Activated naive CD4-positive, alpha-beta T cell treated with anti-CD3 and anti-CD28 coated beads for 36 hours (primary cell): ENCODE measurements around the gene ZC3H10. TPM values are rescaled to one million over a fixed set of nuclear protein-coding genes. Genes with fewer than 3 reads are reported as not detected.

Source experiments
- CTCF ChIA-PET: fragments of 350-600 bp; sonication (Branson Sonifier 250); formaldehyde crosslinking; loops from one replicate; lab custom pipeline; 2021; ENCODE audit warnings: antibody characterized with exemption; lab: Charles Lee
- DNase-seq: peaks from one replicate; pipeline ENCODE4 v3.0.0-alpha.2; 2020
- H3K27ac Mint-ChIP-seq: one replicate; pipeline ENCODE4 v1.8.0; 2021; ENCODE audit warnings: mild to moderate bottlenecking, mixed read lengths
- H3K27me3 Mint-ChIP-seq: one replicate; pipeline ENCODE4 v1.8.0; 2021; ENCODE audit warnings: low read depth, mixed read lengths
- H3K36me3 Mint-ChIP-seq: one replicate; pipeline ENCODE4 v1.8.0; 2021; ENCODE audit warnings: low read depth, mixed read lengths
- H3K4me1 Mint-ChIP-seq: one replicate; pipeline ENCODE4 v1.8.0; 2021; ENCODE audit warnings: low read depth, mixed read lengths
- H3K4me3 Mint-ChIP-seq: one replicate; pipeline ENCODE4 v1.8.0; 2021; ENCODE audit warnings: mild to moderate bottlenecking, moderate library complexity, mixed read lengths
- H3K9me3 Mint-ChIP-seq: one replicate; pipeline ENCODE4 v1.8.0; 2021; ENCODE audit warnings: mixed read lengths
- intact Hi-C: fragments of 100-400 bp; cut with micrococcal nuclease; formaldehyde crosslinking; loops from one replicate; pipeline ENCODE4 v1.15.1; 2023
- total RNA-seq, 2 experiments: library from RNA; stranded (reverse); gene quantifications; one replicate each; pipeline ENCODE4 v1.2.3, GENCODE V29; 2021

ZC3H10 gene
- total RNA-seq, 2 experiments from 2014 or later = 6.4 to 6.6 TPM

GRCh38 chr12:56165369-56165768 lies 47.3 kb downstream of the ZC3H10 start:
- H3K4me3 Mint-ChIP-seq = no peak overlapping the region
- peaks cover 49% of the 10 kb centered on the region for H3K36me3 Mint-ChIP-seq
- H3K9me3 Mint-ChIP-seq = no peaks in the 10 kb centered on the region

GRCh38 chr12:56169229-56169759 lies 51.2 kb downstream of the ZC3H10 start:
- H3K4me3 Mint-ChIP-seq = no peak overlapping the region
- intact Hi-C loops = no loop called here
- H3K27ac Mint-ChIP-seq = peak overlapping the region; percentile 33
- CTCF ChIA-PET = interaction anchor here (0.6 to 0.7 kb wide), 2 partner anchors 42 to 115 kb away, joined by 3 to 4 read pairs; no protein-coding TSS in a partner anchor
- peaks cover 46% of the 10 kb centered on the region for H3K36me3 Mint-ChIP-seq
- no peak for DNase-seq
- H3K27me3 Mint-ChIP-seq = no peaks in the 10 kb centered on the region
- no peaks in the 10 kb centered on the region for H3K4me1 Mint-ChIP-seq
- H3K9me3 Mint-ChIP-seq = no peaks in the 10 kb centered on the region

More at GRCh38 chr12:56165369-56165768, 47.3 kb downstream of the ZC3H10 start:
- DNase-seq = no peak
- CTCF ChIA-PET = interaction anchor here (0.6 to 2.1 kb wide), 2 partner anchors 24 to 97 kb away, joined by 3 to 6 read pairs; partner anchors contain the start of gene SMARCC2
- peaks cover 15% of the 10 kb centered on the region for H3K4me1 Mint-ChIP-seq
- no peak overlapping the region for H3K27ac Mint-ChIP-seq
- no peaks in the 10 kb centered on the region for H3K27me3 Mint-ChIP-seq
- intact Hi-C loops = no loop called here

GRCh38 chr12:56172839-56173238 lies 54.8 kb downstream of the ZC3H10 start:
- Mint-ChIP-seq H3K36me3 (peaks cover 47% of the 10 kb centered on the region), H3K4me3 (no peak overlapping the region), H3K4me1 (no peaks in the 10 kb centered on the region), H3K27me3 (no peaks in the 10 kb centered on the region), H3K27ac (no peak overlapping the region), H3K9me3 (no peaks in the 10 kb centered on the region)
- intact Hi-C loops = no loop called here
- DNase-seq = no peak
- CTCF ChIA-PET = interaction anchor here (1.0 kb wide), 1 partner anchor 55 kb away, joined by 3 read pairs; the partner anchor contains the start of gene ZC3H10

Other genes with a start within 250 kb of the ZC3H10 start
- 10 to 100 TPM; 18.8 to 19.3 TPM for gene PYM1, start 190.4 kb upstream of the ZC3H10 start, total RNA-seq
- gene DGKA, start 187.1 kb upstream of the ZC3H10 start, total RNA-seq = 100 to 1,000 TPM; 285 to 331 TPM
- 1 to 10 TPM; 1.2 to 1.5 TPM for gene PMEL, start 152.2 kb upstream of the ZC3H10 start, total RNA-seq
- gene CDK2, start 151.4 kb upstream of the ZC3H10 start, total RNA-seq = 100 to 1,000 TPM; 121 to 126 TPM
- gene RAB5B, start 144.2 kb upstream of the ZC3H10 start, total RNA-seq = 10 to 100 TPM; 33.2 to 35.7 TPM
- 1 to 10 TPM; 1.7 to 2.2 TPM for gene SUOX, start 121.0 kb upstream of the ZC3H10 start, total RNA-seq
- gene IKZF4, start 97.2 kb upstream of the ZC3H10 start, total RNA-seq = 1 to 10 TPM; 7.5 to 8.2 TPM
- 10 to 100 TPM; 31.0 to 37.3 TPM for gene RPS26, start 76.3 kb upstream of the ZC3H10 start, total RNA-seq
- 1 to 10 TPM; 1.0 to 1.9 TPM for gene ERBB3, start 38.1 kb upstream of the ZC3H10 start, total RNA-seq
- gene PA2G4, start 13.7 kb upstream of the ZC3H10 start, total RNA-seq = 100 to 1,000 TPM; 398 to 411 TPM
- 1,000 to 10,000 TPM; 5,971 to 6,299 TPM for gene RPL41, start 1.6 kb upstream of the ZC3H10 start, total RNA-seq
- 10 to 100 TPM; 87.4 to 88.9 TPM for gene ESYT1, start 10.0 kb downstream of the ZC3H10 start, total RNA-seq
- 10 to 100 TPM; 49.2 to 57.5 TPM for gene MYL6B, start 34.3 kb downstream of the ZC3H10 start, total RNA-seq
- gene MYL6, start 40.1 kb downstream of the ZC3H10 start, total RNA-seq = 100 to 1,000 TPM; 841 to 868 TPM
- 10 to 100 TPM; 75.8 to 79.0 TPM for gene SMARCC2, start 71.2 kb downstream of the ZC3H10 start, total RNA-seq
- 10 to 100 TPM; 26.0 TPM for gene RNF41, start 103.7 kb downstream of the ZC3H10 start, total RNA-seq
- 10 to 100 TPM; 57.4 to 59.0 TPM for gene NABP2, start 106.1 kb downstream of the ZC3H10 start, total RNA-seq
- 1 to 10 TPM in 1 of 2 experiments, under 1 TPM in 1; 0.98 to 1.8 TPM for gene SLC39A5, start 111.8 kb downstream of the ZC3H10 start, total RNA-seq
- gene ANKRD52, start 140.1 kb downstream of the ZC3H10 start, total RNA-seq = 10 to 100 TPM; 23.6 to 25.6 TPM
- 1 to 10 TPM; 3.5 to 6.1 TPM for gene COQ10A, start 148.7 kb downstream of the ZC3H10 start, total RNA-seq
- gene CS, start 182.1 kb downstream of the ZC3H10 start, total RNA-seq = 100 to 1,000 TPM; 330 to 336 TPM
- gene CNPY2, start 197.7 kb downstream of the ZC3H10 start, total RNA-seq = 10 to 100 TPM; 47.5 to 57.3 TPM
- gene PAN2, start 215.7 kb downstream of the ZC3H10 start, total RNA-seq = 10 to 100 TPM; 82.7 to 85.4 TPM
- gene IL23A, start 220.6 kb downstream of the ZC3H10 start, total RNA-seq = 10 to 100 TPM in 1 of 2 experiments, 1 to 10 TPM in 1; 9.0 to 12.6 TPM
- gene STAT2, start 241.8 kb downstream of the ZC3H10 start, total RNA-seq = 100 to 1,000 TPM; 109 to 119 TPM
- not detected for gene APOF, start 244.6 kb downstream of the ZC3H10 start, total RNA-seq